ENCODE results near the gene FAM13A. TPM values are rescaled to one million over a fixed set of nuclear protein-coding genes. Genes with fewer than 3 reads are reported as not detected.

Gene FAM13A
- total and polyA plus RNA-seq, 10 of the 15 experiments (the other 5 are each of a cell fraction or from before 2014, with no cell fraction given) = 0.05 to 1.8 (median 0.27) TPM; not detected in 1

GRCh38 chr4:89105726-89106125 lies 48.7 kb upstream of the FAM13A start:
- ChIA-PET RAD21 (ENCODE audit: unreplicated experiment) (no interaction called here), CTCF (no interaction called here), SMC1A (ENCODE audit: uncharacterized antibody, unreplicated experiment) (no interaction called here), POLR2A (no interaction called here)
- Histone ChIP-seq H3K27ac (ENCODE audit: control insufficient read depth, insufficient read depth) (no peak overlapping the region), H3K4me1 (ENCODE audit: control insufficient read depth, insufficient read depth, low read length) (peaks cover 7% of the 10 kb centered on the region), H3K9ac (ENCODE audit: control insufficient read depth, insufficient read depth, low read length) (no peak overlapping the region), H3K9me3 (replicated peaks; ENCODE audit: control insufficient read depth, insufficient read depth, low read length) (peaks cover 4% of the 10 kb centered on the region; the same call in 2 of the 3 replicates), H3K4me3 (no peak overlapping the region), H4K20me1 (ENCODE audit: control insufficient read depth, insufficient read depth) (no peaks in the 10 kb centered on the region), H3K27me3 (replicated peaks in 1 of 2; ENCODE audit: control insufficient read depth in 2 of 2, insufficient read depth in 2 of 2, low read length in 1 of 2) (no peaks in the 10 kb centered on the region), H2AFZ (ENCODE audit: control insufficient read depth, low read depth, low read length) (no peak overlapping the region), H3K36me3 (ENCODE audit: control insufficient read depth in 2 of 2, insufficient read depth in 2 of 2, low read length in 1 of 2) (no peaks in the 10 kb centered on the region), H3K79me2 (ENCODE audit: control insufficient read depth, insufficient read depth, low read length) (no peaks in the 10 kb centered on the region), H3K4me2 (ENCODE audit: control insufficient read depth, insufficient read depth) (no peak overlapping the region)
- in situ Hi-C loops (cut with MboI) (no loop called here), intact Hi-C loops (cut with micrococcal nuclease; ENCODE audit: unreplicated experiment) (no loop called here)
- no peak for FAIRE-seq
- no peak for ATAC-seq
- no TSS peak for BruUV-seq (replicated peaks)
- WGBS (ENCODE audit: insufficient coverage, insufficient replicate concordance, low lambda C conversion rate, missing lambda C conversion rate) = 69% methylated on average over 6 of the region's 6 CpGs
- no peak for DNase-seq (ENCODE audit: low read depth, low spot score)
- no peak for TF ChIP-seq DPF2 (IDR thresholded peaks at IDR 0.05)
- no peak for TF ChIP-seq CEBPZ (IDR thresholded peaks at IDR 0.05; ENCODE audit: low read depth, low read length)
- no peak for TF ChIP-seq BHLHE40 (IDR thresholded peaks at IDR 0.05; ENCODE audit: borderline replicate concordance in 1 of 2, low read depth in 2 of 2, low read length in 1 of 2)
- TF ChIP-seq PAX5 (IDR thresholded peaks at IDR 0.05; ENCODE audit: borderline replicate concordance, low read depth, low read length) = no peak
- TF ChIP-seq ZBED1 (IDR thresholded peaks at IDR 0.05; ENCODE audit: borderline replicate concordance) = no peak
- TF ChIP-seq EED (IDR thresholded peaks at IDR 0.05; ENCODE audit: low read depth) = no peak
- TF ChIP-seq REST (IDR thresholded peaks at IDR 0.05; ENCODE audit: low read depth, low read length) = no peak
- TF ChIP-seq SMAD1 (IDR thresholded peaks at IDR 0.05; ENCODE audit: low read depth, partially characterized antibody) = no peak
- no peak for TF ChIP-seq BMI1 (IDR thresholded peaks at IDR 0.05; ENCODE audit: borderline replicate concordance)
- TF ChIP-seq POLR2AphosphoS5 (IDR thresholded peaks at IDR 0.05; ENCODE audit: low read length) = no peak
- TF ChIP-seq ZBTB4 (CRISPR knock-in tag; IDR thresholded peaks at IDR 0.05) = no peak
- no peak for TF ChIP-seq RELB (IDR thresholded peaks at IDR 0.05; ENCODE audit: low read depth)
- no peak for TF ChIP-seq MYC (IDR thresholded peaks at IDR 0.05; ENCODE audit: insufficient read depth, insufficient read length, insufficient replicate concordance, low read length, severe bottlenecking)

Measured in GM12878 (cell line).